Measurements from ENCODE around the gene DDI2. TPM values are rescaled to one million over a fixed set of nuclear protein-coding genes. Genes with fewer than 3 reads are reported as not detected.

DDI2 gene
- total and polyA plus RNA-seq, 11 donors: 6.2 to 33.5 (median 21.8) TPM

GRCh38 chr1:15660151-15660550 is 42.9 kb downstream of the DDI2 start:
- intact Hi-C loops (cut with DNase I): no loop called here
- H3K27ac ChIP-seq: no peak overlapping the region
- peaks cover 0 to 74% (median 63%) of the 10 kb centered on the region in 9 donors for H3K36me3 ChIP-seq
- no peaks in the 10 kb centered on the region for H3K27me3 ChIP-seq
- H3K4me1 ChIP-seq: peaks cover 0 to 22% (median 5%) of the 10 kb centered on the region in 12 donors
- 91 to 95% (median 93%) methylated on average over 3 of the region's 3 CpGs for WGBS, 4 donors
- DNase-seq (no peak), ATAC-seq (no peak)
- TF ChIP-seq POLR2A (IDR thresholded peaks at IDR 0.05) (no peak), CTCF (IDR thresholded peaks at IDR 0.05) (no peak)
- no peaks in the 10 kb centered on the region for H3K9me3 ChIP-seq
- no peak overlapping the region for H3K4me3 ChIP-seq

DNA sequence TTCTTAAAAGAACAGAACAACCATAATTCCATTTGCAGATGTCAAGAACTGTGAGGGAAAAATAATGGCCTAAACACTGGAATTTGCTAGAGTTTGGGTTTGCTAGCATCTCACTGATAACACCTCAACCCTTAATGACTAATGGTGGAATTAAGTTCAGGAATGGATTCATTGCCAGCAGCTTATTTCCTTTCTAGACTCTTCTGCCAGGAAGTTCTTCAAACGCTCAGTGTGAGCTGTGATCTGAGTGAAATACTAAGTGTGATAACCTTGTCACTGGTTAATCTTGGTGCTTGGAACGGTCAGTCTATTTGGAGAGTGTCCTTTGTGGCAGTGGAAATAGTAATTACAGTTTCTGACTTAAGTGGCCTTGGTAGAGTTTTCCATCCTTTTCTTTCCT is 45.2 kb downstream of the DDI2 start:
- ATAC-seq (peak; percentile 40 to 88 (median 74)), DNase-seq (no peak)
- peaks cover 0 to 51% (median 40%) of the 10 kb centered on the region in 9 donors for H3K36me3 ChIP-seq
- no peak overlapping the region for H3K4me3 ChIP-seq
- H3K27me3 ChIP-seq: no peaks in the 10 kb centered on the region
- H3K9me3 ChIP-seq: no peaks in the 10 kb centered on the region
- intact Hi-C loops (cut with DNase I): no loop called here
- H3K4me1 ChIP-seq: peaks cover 0 to 11% (median 0%) of the 10 kb centered on the region in 12 donors
- 34 to 45% (median 37%) methylated on average over 2 of the region's 2 CpGs for WGBS, 4 donors
- peak overlapping the region in 6 of 12 donors; percentile 8 to 61 (median 38) for H3K27ac ChIP-seq
- TF ChIP-seq POLR2A (IDR thresholded peaks at IDR 0.05): no peak
- TF ChIP-seq CTCF (IDR thresholded peaks at IDR 0.05): no peak

- intact Hi-C loops (cut with DNase I): no loop called here
- ATAC-seq (no peak), DNase-seq (no peak)
- Histone ChIP-seq H3K27ac (no peak overlapping the region), H3K4me3 (no peak overlapping the region), H3K36me3 (peaks cover 0 to 38% (median 33%) of the 10 kb centered on the region in 9 donors), H3K4me1 (peaks cover 0 to 20% (median 0%) of the 10 kb centered on the region in 12 donors), H3K9me3 (no peaks in the 10 kb centered on the region), H3K27me3 (no peaks in the 10 kb centered on the region)
- 95 to 97% (median 97%) methylated on average over 3 of the region's 3 CpGs for WGBS, 4 donors
- no peak for TF ChIP-seq CTCF (IDR thresholded peaks at IDR 0.05)
- no peak for TF ChIP-seq POLR2A (IDR thresholded peaks at IDR 0.05)
Observed at GRCh38 chr1:15663925-15664324, 46.7 kb downstream of the DDI2 start.

DNA sequence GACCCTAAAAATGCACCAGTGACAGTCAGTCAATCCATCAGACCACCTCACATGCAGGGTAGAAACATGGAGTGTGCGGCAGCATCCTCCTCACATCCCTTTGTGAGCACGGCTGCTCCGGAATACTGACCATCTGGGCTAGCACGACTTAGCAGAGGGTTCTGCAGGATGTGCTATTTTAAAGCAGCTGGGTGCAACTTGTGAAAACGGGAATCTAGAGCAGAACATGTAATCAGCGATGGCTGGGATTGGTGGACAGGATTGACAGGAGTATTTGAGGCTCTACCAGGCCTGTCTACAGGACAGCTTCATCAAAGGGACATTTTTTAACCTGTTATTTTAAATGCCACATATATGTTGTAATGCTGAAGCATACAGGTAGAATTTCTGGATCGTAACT is 50.1 kb downstream of the DDI2 start:
- ATAC-seq (peak; percentile 26 to 47 (median 36)), DNase-seq (no peak)
- Histone ChIP-seq H3K27me3 (no peaks in the 10 kb centered on the region), H3K27ac (no peak overlapping the region), H3K4me3 (no peak overlapping the region), H3K4me1 (peaks cover 0 to 17% (median 0%) of the 10 kb centered on the region in 12 donors), H3K36me3 (peaks cover 0 to 3% (median 0%) of the 10 kb centered on the region in 9 donors), H3K9me3 (no peaks in the 10 kb centered on the region)
- TF ChIP-seq POLR2A (IDR thresholded peaks at IDR 0.05) (no peak), CTCF (IDR thresholded peaks at IDR 0.05) (no peak)
- intact Hi-C loops (cut with DNase I): no loop called here
- WGBS, 4 donors: 65 to 74% (median 69%) methylated on average over 7 of the region's 7 CpGs

Measured in heart left ventricle (tissue), 16 donors.